G401 (cell line): ENCODE measurements around the gene CYP39A1. TPM values are rescaled to one million over a fixed set of nuclear protein-coding genes. Genes with fewer than 3 reads are reported as not detected.

ENCODE experiments used
- total RNA-seq: library from RNA; depleted of rRNA; stranded (reverse); fragments of >200 nt; shearing (Covaris generic); gene quantifications from 2 replicates; pipeline ENCODE4 v1.2.3, GENCODE V29; 2014; rRNA removed

Gene CYP39A1
- total RNA-seq, 1 experiment from 2014 or later: not detected

Other genes starting within 250 kb of the CYP39A1 start
- gene RCAN2, start 161.4 kb downstream of the CYP39A1 start, total RNA-seq: not detected in 2 replicates
- gene SLC25A27, start 157 bp upstream of the CYP39A1 start, total RNA-seq: not detected in 2 replicates
- not detected in 2 replicates for gene TDRD6, start 35.1 kb upstream of the CYP39A1 start, total RNA-seq
- not detected in 2 replicates for gene PLA2G7, start 82.6 kb upstream of the CYP39A1 start, total RNA-seq
- gene ANKRD66, start 94.1 kb upstream of the CYP39A1 start, total RNA-seq: not detected in 2 replicates
- not detected in 2 replicates for gene MEP1A, start 140.6 kb upstream of the CYP39A1 start, total RNA-seq